ENCODE measurements around the gene SERPINB11.

SERPINB11 gene

GRCh38 chr18:63697097-63697660 is 5.6 kb upstream of the SERPINB11 start:
- Histone ChIP-seq H3K4me2 (ENCODE audit: low read length) (no peak overlapping the region), H4K20me1 (ENCODE audit: insufficient read depth, low read length) (no peaks in the 10 kb centered on the region), H3K36me3 (ENCODE audit: insufficient read depth, low read length) (no peaks in the 10 kb centered on the region), H3F3A (ENCODE audit: insufficient read depth, low read length) (no peaks in the 10 kb centered on the region), H2AFZ (ENCODE audit: low read length) (no peak overlapping the region), H3K4me1 (ENCODE audit: insufficient read depth, low read length, severe bottlenecking) (no peaks in the 10 kb centered on the region), H3K79me2 (ENCODE audit: insufficient read depth, low read length) (no peaks in the 10 kb centered on the region), H3K9me2 (ENCODE audit: low read depth, low read length) (no peaks in the 10 kb centered on the region), H3K9me3 (ENCODE audit: low read length) (no peaks in the 10 kb centered on the region), H3K27me3 (ENCODE audit: insufficient read depth, low read length) (no peaks in the 10 kb centered on the region), H3K27ac (ENCODE audit: low read depth, low read length, poor library complexity, severe bottlenecking) (no peak overlapping the region), H3K4me3 (ENCODE audit: low read depth, low read length, poor library complexity, severe bottlenecking) (no peak overlapping the region), H3K9ac (ENCODE audit: low read length) (no peak overlapping the region)
- TF ChIP-seq EZH2 (IDR thresholded peaks at IDR 0.05; ENCODE audit: borderline replicate concordance, low read length) (no peak), CTCF (IDR thresholded peaks at IDR 0.05; ENCODE audit: low read length) (no peak)

GRCh38 chr18:63700501-63700900 is 2.3 kb upstream of the SERPINB11 start:
- H3K9me3 ChIP-seq (ENCODE audit: low read length) = no peaks in the 10 kb centered on the region
- H3K79me2 ChIP-seq (ENCODE audit: insufficient read depth, low read length) = no peaks in the 10 kb centered on the region
- TF ChIP-seq EZH2 (IDR thresholded peaks at IDR 0.05; ENCODE audit: borderline replicate concordance, low read length) = no peak
- TF ChIP-seq CTCF (IDR thresholded peaks at IDR 0.05; ENCODE audit: low read length) = no peak
- H3K27me3 ChIP-seq (ENCODE audit: insufficient read depth, low read length) = no peaks in the 10 kb centered on the region
- H3K9me2 ChIP-seq (ENCODE audit: low read depth, low read length) = no peaks in the 10 kb centered on the region
- no peaks in the 10 kb centered on the region for H4K20me1 ChIP-seq (ENCODE audit: insufficient read depth, low read length)
- H3K36me3 ChIP-seq (ENCODE audit: insufficient read depth, low read length) = no peaks in the 10 kb centered on the region
- no peak overlapping the region for H3K27ac ChIP-seq (ENCODE audit: low read depth, low read length, poor library complexity, severe bottlenecking)
- no peak overlapping the region for H2AFZ ChIP-seq (ENCODE audit: low read length)
- no peak overlapping the region for H3K9ac ChIP-seq (ENCODE audit: low read length)
- H3K4me1 ChIP-seq (ENCODE audit: insufficient read depth, low read length, severe bottlenecking) = no peaks in the 10 kb centered on the region
- no peak overlapping the region for H3K4me2 ChIP-seq (ENCODE audit: low read length)
- no peaks in the 10 kb centered on the region for H3F3A ChIP-seq (ENCODE audit: insufficient read depth, low read length)
- H3K4me3 ChIP-seq (ENCODE audit: low read depth, low read length, poor library complexity, severe bottlenecking) = no peak overlapping the region

- H3K27ac ChIP-seq (ENCODE audit: low read depth, low read length, poor library complexity, severe bottlenecking) = no peak overlapping the region
- no peaks in the 10 kb centered on the region for H3K79me2 ChIP-seq (ENCODE audit: insufficient read depth, low read length)
- no peak overlapping the region for H3K9ac ChIP-seq (ENCODE audit: low read length)
- no peaks in the 10 kb centered on the region for H3K9me3 ChIP-seq (ENCODE audit: low read length)
- H3K4me1 ChIP-seq (ENCODE audit: insufficient read depth, low read length, severe bottlenecking) = no peaks in the 10 kb centered on the region
- H3F3A ChIP-seq (ENCODE audit: insufficient read depth, low read length) = no peaks in the 10 kb centered on the region
- H3K9me2 ChIP-seq (ENCODE audit: low read depth, low read length) = no peaks in the 10 kb centered on the region
- no peak overlapping the region for H3K4me2 ChIP-seq (ENCODE audit: low read length)
- no peak for TF ChIP-seq EZH2 (IDR thresholded peaks at IDR 0.05; ENCODE audit: borderline replicate concordance, low read length)
- TF ChIP-seq CTCF (IDR thresholded peaks at IDR 0.05; ENCODE audit: low read length) = no peak
- no peak overlapping the region for H3K4me3 ChIP-seq (ENCODE audit: low read depth, low read length, poor library complexity, severe bottlenecking)
- no peaks in the 10 kb centered on the region for H3K27me3 ChIP-seq (ENCODE audit: insufficient read depth, low read length)
- no peak overlapping the region for H2AFZ ChIP-seq (ENCODE audit: low read length)
- no peaks in the 10 kb centered on the region for H3K36me3 ChIP-seq (ENCODE audit: insufficient read depth, low read length)
- H4K20me1 ChIP-seq (ENCODE audit: insufficient read depth, low read length) = no peaks in the 10 kb centered on the region
Measured at GRCh38 chr18:63701952-63702351, 808 bp upstream of the SERPINB11 start.
